NCI-H187 treated with DMSO at 0.1 percent for 48 hours (cell line): Measurements from ENCODE around the gene CLK4.

ENCODE experiments used
- DNase-seq: peaks from one replicate; lab custom pipeline; 2025; lab: John Stamatoyannopoulos, UW

Gene CLK4

GRCh38 chr5:178626484-178627258 lies at the start of gene CLK4:
TSS of gene CLK4 (minus strand) at chr5:178627050. CDS start at chr5:178623416, 3,634 bp downstream.
- peak; percentile 63 for DNase-seq

DNA sequence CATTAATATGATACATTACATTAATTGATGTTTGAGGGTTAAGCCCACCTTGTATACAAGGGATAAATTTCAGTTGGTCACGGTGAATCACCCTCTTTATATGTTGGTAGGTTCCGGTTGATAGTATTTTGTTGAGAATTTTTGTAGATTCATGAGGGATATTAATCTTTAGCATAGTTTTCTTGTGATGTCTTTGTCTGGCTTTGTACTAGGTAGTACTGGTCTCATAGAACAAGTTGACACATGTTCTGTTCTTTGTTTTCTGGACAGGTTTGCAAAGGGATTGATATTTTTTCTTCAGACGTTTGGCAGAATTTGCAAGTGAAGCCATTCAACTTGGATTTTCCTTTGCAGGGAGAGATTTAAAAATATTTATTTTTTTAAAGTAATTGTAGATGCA lies 49.1 kb upstream of the CLK4 start:
- no peak for DNase-seq

DNA sequence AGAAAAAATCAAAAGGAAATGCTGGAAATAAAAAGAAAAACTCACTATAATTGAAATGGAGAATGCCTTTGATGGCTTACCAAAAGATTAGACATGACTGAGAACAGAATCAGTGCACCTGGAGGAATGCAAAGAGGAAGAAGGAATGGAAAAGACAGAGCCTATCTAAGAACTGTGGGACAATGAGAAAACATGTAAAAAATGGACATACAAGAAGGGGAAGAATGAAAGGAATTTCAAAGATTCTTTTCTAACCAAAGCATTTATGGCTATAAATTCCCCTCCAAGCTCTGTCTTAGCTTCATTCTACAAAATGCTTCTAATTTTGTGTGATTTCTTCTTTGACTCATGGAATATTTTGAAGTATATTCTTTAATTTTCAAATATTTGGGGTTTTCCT lies 47.5 kb upstream of the CLK4 start:
- no peak for DNase-seq

- DNase-seq: no peak
Measured at GRCh38 chr5:178673801-178674295, 47.0 kb upstream of the CLK4 start.

GRCh38 chr5:178672630-178673029 lies 45.8 kb upstream of the CLK4 start:
- no peak for DNase-seq

DNA sequence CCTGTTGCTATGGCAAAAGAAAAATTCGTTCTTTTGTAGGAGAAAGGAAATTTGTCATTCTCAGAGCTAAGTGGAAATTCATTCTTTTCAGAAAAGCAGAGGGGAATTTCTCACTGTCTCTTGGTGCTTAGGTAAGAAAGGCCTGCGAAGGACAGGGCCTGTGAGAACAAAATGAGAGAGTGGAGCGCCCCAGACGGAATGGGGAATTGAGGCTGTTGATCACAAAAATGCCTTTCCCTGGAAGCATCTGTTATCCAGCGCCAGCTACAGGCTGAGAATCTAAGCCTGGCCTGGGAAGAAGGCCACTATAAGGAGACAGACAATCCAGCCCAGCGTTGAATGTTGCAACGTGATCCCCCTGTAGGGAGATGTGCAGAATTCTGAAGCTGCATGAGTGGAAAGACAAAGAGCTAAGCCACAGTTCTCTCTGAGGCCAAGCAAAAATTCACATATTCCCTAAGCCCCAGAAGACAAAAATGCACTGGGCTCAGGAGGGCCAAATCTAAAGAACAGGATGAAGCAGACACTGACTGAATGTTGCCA lies 44.8 kb upstream of the CLK4 start:
- DNase-seq: no peak

GRCh38 chr5:178670351-178670885 lies 43.6 kb upstream of the CLK4 start:
- DNase-seq: no peak

GRCh38 chr5:178668579-178668978 lies 41.7 kb upstream of the CLK4 start:
- no peak for DNase-seq

DNA sequence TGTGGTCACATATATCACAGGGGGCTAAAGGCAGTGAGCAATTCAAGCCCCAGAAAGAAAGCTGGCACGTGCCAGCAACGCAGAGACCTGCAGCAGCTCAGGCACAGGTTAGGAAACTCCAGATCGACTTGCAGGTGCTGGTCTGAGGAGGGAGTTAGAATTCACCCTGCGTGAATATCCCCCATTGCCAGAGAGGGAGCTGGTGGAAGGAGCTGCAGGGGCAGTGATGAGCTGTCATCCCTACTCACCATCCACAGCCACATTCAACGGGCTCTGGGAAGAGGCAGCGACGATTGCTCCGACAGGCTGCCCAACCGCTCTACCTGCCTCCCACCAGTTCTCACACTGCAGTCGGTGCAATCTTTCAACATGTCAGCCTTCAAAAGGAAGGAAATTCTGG lies 40.8 kb upstream of the CLK4 start:
- no peak for DNase-seq

GRCh38 chr5:178667101-178667500 lies 40.3 kb upstream of the CLK4 start:
- DNase-seq: no peak

- no peak for DNase-seq
Measured at GRCh38 chr5:178664141-178664540, 37.3 kb upstream of the CLK4 start.

DNA sequence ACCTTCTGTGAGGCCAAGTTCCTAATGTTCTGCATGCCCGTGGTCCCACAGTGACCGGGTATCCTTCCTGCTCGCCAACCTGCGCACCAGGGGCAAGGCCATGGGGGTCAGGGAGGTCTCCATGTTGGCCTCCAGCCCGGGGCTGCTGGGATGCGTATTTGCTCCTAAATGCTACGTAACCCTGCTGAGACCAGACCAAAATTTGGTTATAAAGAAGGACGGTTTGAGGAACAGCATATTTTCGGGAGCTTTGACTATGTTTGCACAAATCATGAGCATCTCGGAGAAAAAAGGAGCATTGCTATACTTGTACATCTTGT lies 35.7 kb upstream of the CLK4 start:
- no peak for DNase-seq

- no peak for DNase-seq
Measured at GRCh38 chr5:178661836-178662540, 35.1 kb upstream of the CLK4 start.

DNA sequence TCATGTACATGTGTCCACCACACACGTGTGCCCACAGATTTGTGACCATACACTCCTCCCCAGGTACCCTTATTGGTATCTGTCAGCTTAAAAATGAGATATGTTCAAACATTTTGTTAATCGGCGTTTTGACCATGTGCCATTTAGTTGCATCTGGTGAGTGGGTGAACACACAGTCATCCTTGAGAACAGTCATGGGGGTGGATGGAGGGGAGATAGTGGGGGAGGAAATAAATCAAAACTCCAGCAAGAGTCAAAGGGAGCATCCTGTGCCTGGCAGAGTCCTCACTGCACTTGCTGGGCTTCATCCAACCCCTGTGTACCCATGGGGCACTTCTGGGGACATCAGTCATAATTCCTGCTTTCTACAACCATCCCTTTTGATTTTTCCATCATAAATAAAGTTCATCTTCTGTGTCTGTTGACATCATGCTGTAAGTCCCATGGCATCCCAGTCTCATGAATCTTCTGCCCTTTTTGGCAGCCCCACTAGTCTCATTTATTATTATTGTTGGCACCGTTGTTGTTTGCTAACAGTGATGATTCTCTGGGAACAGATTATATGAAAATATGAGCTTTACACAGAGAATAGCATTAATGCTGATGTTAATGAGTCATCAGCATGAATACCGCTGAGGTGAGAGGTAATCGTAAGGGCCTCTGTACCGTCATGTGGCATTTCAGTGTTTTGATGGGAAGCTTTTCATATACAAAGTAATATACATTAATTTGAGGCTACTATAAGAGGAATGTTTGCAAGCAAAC lies 24.4 kb upstream of the CLK4 start:
- DNase-seq: no peak

DNA sequence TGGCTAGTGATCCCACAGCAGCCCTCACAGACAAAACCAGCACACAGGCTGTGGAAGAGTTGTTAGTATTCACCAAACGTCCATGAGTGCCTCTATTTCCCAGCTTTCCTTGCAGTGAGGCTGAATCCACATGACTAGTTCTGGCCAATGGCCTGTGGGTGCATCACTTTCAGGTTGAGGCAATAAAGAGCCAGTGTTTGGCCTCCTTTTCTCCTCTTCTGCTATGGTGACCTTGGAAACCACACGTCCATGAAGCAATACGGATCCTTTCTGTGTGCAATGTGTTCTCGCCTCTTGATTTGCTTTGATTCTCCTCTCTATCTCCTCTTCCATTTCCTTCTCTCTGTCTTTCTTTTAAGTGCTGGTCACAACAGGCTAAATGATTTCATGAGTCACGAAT lies 23.4 kb upstream of the CLK4 start:
- no peak for DNase-seq

- DNase-seq: no peak
Measured at GRCh38 chr5:178649580-178649979, 22.7 kb upstream of the CLK4 start.

GRCh38 chr5:178644826-178645545 lies 18.1 kb upstream of the CLK4 start:
- no peak for DNase-seq

DNA sequence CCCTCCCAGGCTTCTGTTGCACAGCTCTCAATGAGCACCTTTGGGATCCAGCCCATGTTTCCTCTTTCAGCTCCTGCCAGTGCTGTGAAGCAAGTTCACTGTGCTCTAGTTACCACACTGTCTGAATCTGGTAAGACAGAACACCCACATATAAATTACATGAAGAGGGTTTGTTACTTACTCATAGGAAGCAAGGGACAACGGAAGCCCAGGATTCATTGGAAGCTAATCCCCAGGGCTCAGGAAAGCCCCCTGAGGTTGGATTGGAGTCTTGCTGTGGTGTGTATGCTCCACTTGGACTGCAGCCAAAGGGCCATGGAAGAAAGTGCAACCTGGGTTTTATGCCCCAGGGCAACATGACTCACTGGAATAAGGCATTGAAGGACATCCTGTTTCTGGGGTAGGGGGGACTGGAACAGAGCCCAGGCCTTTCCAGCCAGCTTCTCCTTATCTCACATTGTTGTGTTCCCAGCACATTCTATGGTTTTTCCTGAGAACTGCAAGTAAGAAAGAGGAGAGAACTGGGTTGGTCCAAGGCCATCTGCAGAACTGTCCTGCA lies 15.6 kb upstream of the CLK4 start:
- DNase-seq: no peak

GRCh38 chr5:178641711-178642110 lies 14.9 kb upstream of the CLK4 start:
- DNase-seq: no peak

DNA sequence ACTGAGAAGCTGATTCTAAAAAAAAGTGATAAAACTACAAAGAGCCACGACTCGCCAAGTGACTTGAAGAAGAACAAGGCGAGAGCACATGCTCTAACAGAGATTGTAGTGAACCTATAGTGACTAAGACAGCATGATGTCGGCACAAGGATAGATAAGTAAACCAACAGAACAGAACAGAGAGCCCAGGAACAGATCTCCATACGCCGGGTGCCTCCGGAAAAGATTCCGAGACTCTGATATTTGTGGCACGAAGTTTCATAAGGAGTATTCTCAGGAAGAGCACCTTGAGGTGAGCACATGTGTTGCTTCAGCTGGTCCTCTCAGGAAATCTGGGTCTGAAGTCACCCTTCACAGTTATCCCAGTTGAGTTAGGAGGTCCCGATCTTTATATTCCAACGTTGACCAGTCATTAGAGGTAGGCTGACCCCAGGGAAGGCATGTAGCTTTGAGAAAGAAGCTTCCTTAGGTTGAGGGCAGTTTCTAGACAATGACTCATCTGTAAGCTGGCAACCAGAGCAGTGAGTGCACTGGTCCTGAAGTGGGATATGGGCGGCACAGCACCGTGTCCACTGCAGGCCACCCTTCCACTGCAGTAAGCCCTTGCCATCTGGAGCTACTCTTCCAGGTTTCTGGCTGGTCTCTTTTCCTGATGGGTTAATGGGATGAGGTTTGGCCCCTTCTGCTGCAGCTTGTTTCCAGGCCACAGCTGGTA lies 13.6 kb upstream of the CLK4 start:
- no peak for DNase-seq
